ENCODE results near the gene RAD23B.

RAD23B gene

GRCh38 chr9:107337676-107338590 is 54.9 kb downstream of the RAD23B start:
- no peak for DNase-seq

GRCh38 chr9:107338911-107339659 is 56.0 kb downstream of the RAD23B start:
- no peak for DNase-seq

GRCh38 chr9:107340920-107341632 is 58.0 kb downstream of the RAD23B start:
- peak; percentile 48 for DNase-seq

GRCh38 chr9:107342476-107343161 is 59.5 kb downstream of the RAD23B start:
- DNase-seq, result no peak

GRCh38 chr9:107345327-107345726 is 62.2 kb downstream of the RAD23B start:
- DNase-seq, result no peak

- DNase-seq, result peak; percentile 47
Observed at GRCh38 chr9:107348836-107349235, 65.8 kb downstream of the RAD23B start.

GRCh38 chr9:107350443-107350842 is 67.4 kb downstream of the RAD23B start:
- DNase-seq, result no peak

GRCh38 chr9:107351382-107352045 is 68.4 kb downstream of the RAD23B start:
- no peak for DNase-seq

GRCh38 chr9:107355394-107355793 is 72.3 kb downstream of the RAD23B start:
- DNase-seq, result no peak

GRCh38 chr9:107358986-107359385 is 75.9 kb downstream of the RAD23B start:
- no peak for DNase-seq

- DNase-seq, result no peak
Observed at GRCh38 chr9:107360098-107360497, 77.0 kb downstream of the RAD23B start.

- DNase-seq, result no peak
Observed at GRCh38 chr9:107361816-107362215, 78.7 kb downstream of the RAD23B start.

GRCh38 chr9:107363516-107364152 is 80.6 kb downstream of the RAD23B start:
- DNase-seq, result no peak

GRCh38 chr9:107367727-107368502 is 84.8 kb downstream of the RAD23B start:
- no peak for DNase-seq

- no peak for DNase-seq
Observed at GRCh38 chr9:107368696-107369095, 85.6 kb downstream of the RAD23B start.

GRCh38 chr9:107373809-107374208 is 90.7 kb downstream of the RAD23B start:
- no peak for DNase-seq

- DNase-seq, result no peak
Observed at GRCh38 chr9:107375001-107375400, 91.9 kb downstream of the RAD23B start.

- no peak for DNase-seq
Observed at GRCh38 chr9:107375651-107376369, 92.7 kb downstream of the RAD23B start.

- DNase-seq, result no peak
Observed at GRCh38 chr9:107378006-107378405, 94.9 kb downstream of the RAD23B start.
